ENCODE results near the gene CCR7.
A peak's percentile ranks its signal among the peaks of the same experiment; 100 is the strongest.

CCR7 gene

GRCh38 chr17:40520991-40521453, 44.2 kb downstream of the CCR7 start:
- no peak for DNase-seq (ENCODE audit: low read depth)
- TF ChIP-seq CTCF (conservative IDR thresholded peaks at IDR 0.05; ENCODE audit: low read length), result no peak
- H3K4me3 ChIP-seq (ENCODE audit: low read length), result no peak overlapping the region

- H3K4me3 ChIP-seq (ENCODE audit: low read length), result no peak overlapping the region
- DNase-seq (ENCODE audit: low read depth), result no peak
- no peak for TF ChIP-seq CTCF (conservative IDR thresholded peaks at IDR 0.05; ENCODE audit: low read length)
These were observed 46.0 kb downstream of the CCR7 start for GRCh38 chr17:40519089-40519775.

DNA sequence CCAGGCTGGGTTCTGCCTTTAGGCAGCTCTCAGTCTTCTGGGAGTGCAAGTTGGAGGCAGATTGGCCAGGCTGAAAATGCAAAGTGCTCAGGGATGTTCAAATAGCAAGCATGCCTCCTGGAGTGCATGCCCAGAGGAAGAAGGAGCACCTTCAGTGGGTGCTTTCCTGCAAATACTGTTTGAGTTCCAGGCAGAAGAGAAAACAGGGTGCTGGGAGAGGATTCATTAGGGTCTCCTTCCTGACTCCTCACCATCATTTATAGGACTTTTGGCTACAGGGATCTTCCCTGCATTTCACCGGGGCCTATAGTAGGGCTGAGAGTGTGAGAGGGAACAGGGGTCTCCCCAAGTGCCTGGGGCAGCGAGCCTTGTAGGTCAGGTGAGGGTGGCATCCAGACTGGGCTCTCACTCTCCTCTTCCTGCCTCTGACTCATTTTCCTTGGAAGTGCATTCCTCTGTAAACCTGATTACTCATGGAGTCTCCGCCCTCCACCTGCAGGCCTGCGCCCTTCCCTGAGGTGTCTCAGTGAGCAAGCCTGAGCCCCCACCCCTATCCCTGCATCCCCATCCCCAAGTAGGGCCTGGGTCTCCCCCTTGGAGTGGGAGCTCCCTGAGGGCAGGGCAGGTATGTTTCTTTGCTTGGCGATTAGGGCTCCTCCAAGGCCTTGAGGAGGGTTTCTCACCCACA, 46.7 kb downstream of the CCR7 start:
- no peak for TF ChIP-seq CTCF (conservative IDR thresholded peaks at IDR 0.05; ENCODE audit: low read length)
- no peak for DNase-seq (ENCODE audit: low read depth)
- no peak overlapping the region for H3K4me3 ChIP-seq (ENCODE audit: low read length)

GRCh38 chr17:40517981-40518380, 47.3 kb downstream of the CCR7 start:
- TF ChIP-seq CTCF (conservative IDR thresholded peaks at IDR 0.05; ENCODE audit: low read length), result no peak
- DNase-seq (ENCODE audit: low read depth), result no peak
- H3K4me3 ChIP-seq (ENCODE audit: low read length), result no peak overlapping the region

GRCh38 chr17:40517286-40517662, 48.0 kb downstream of the CCR7 start:
- TF ChIP-seq CTCF (conservative IDR thresholded peaks at IDR 0.05; ENCODE audit: low read length), result no peak
- no peak for DNase-seq (ENCODE audit: low read depth)
- H3K4me3 ChIP-seq (ENCODE audit: low read length), result no peak overlapping the region

DNA sequence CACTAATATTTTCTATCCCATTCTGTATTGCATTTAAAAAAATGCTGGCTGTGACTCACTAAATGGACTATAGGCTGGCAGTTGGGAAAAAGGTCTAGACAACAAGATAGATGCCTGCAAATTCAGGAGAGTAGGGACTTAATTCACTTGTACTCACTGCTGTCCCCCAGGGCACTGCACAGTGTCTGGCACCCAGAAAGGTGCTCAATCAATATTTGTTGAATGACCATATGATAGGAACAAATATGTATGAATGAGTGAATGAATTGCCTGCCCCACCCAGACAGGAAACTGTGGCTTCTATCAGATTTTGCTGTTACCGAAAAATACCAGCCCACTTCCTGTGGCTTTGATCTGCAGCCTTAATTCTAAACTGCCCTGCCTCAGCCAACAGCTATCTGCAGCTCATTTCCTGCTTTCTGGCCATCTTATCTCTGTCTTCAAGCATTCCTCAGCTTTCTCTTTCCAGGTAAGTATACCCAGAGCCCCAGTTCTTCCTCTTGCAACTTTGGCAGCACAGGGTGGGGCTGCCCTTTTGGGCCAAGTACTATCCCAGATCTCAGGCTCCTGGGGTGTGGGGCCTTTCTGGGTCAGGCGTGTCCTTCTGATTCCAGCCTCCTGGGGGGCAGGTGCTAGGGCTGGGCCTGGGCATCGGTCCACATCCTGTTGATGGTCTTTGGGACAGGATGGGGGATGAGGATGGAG, 48.5 kb downstream of the CCR7 start:
- no peak for TF ChIP-seq CTCF (conservative IDR thresholded peaks at IDR 0.05; ENCODE audit: low read length)
- peak; percentile 35 for DNase-seq (ENCODE audit: low read depth)
- H3K4me3 ChIP-seq (ENCODE audit: low read length), result no peak overlapping the region
